Measurements from ENCODE around the gene MADD. TPM values are rescaled to one million over a fixed set of nuclear protein-coding genes. Genes with fewer than 3 reads are reported as not detected.

The MADD gene
- total and polyA plus RNA-seq, 4 donors, result 13.8 to 58.0 (median 31.9) TPM

DNA sequence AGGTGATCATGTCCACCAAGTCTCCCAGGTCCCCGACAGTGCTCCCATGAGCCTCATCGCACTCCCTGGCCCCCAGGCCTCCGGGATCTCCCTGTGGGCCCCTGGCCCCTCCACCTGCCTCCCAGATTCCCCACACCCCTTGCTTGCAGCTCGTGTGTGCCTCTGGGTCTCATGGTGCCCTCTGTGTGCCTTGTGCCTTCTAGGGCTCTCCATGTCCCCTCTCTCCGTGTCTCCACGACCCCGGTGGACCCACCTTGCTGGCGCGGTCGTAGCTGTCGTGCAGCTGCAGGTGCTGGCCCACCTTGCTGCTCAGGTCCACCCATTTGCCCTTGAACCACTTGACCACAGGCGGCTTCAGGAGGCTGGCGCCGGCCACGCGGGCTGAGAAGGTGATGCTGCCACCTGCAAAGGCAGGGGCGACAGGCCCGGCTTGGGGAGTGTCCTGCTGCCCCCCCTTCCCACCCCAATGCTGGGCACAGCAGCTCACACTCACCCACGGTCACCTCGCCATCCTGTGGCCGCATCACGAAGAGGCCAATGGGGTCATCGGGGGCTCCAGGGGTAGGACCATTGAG is 79.7 kb downstream of the MADD start:
- no peaks in the 10 kb centered on the region for H3K4me1 ChIP-seq (ENCODE audit: control insufficient read depth in 1 of 2, insufficient read depth in 2 of 2, low read length in 2 of 2)
- no peak overlapping the region for H3K4me3 ChIP-seq (ENCODE audit: low read length in 2 of 2)
- WGBS, 2 donors, result 94 to 95% methylated on average over 22 to 23 of the region's 23 CpGs
- H3K9me3 ChIP-seq (ENCODE audit: control insufficient read depth, low read length), result no peaks in the 10 kb centered on the region
- intact Hi-C loops (cut with DNase I), result loop anchor here (10.0 kb wide), 2 partner anchors 95 to 465 kb away; partner anchors contain the start of gene NR1H3 (in 1 of the 2)
- no peaks in the 10 kb centered on the region for H3K36me3 ChIP-seq (ENCODE audit: control insufficient read depth in 1 of 2, insufficient read depth in 2 of 2, low read length in 1 of 2)
- no peak overlapping the region for H3K27ac ChIP-seq (ENCODE audit: low read depth in 1 of 2, low read length in 2 of 2)
- ATAC-seq (ENCODE audit: low FRiP score) (no peak), DNase-seq (no peak)
- H3K27me3 ChIP-seq (ENCODE audit: control insufficient read depth in 1 of 2, insufficient read depth in 2 of 2, low read length in 1 of 2), result no peaks in the 10 kb centered on the region

- Histone ChIP-seq H3K4me1 (ENCODE audit: control insufficient read depth in 1 of 2, insufficient read depth in 2 of 2, low read length in 2 of 2) (no peaks in the 10 kb centered on the region), H3K27me3 (ENCODE audit: control insufficient read depth in 1 of 2, insufficient read depth in 2 of 2, low read length in 1 of 2) (no peaks in the 10 kb centered on the region), H3K4me3 (ENCODE audit: low read length in 2 of 2) (no peak overlapping the region), H3K9me3 (ENCODE audit: control insufficient read depth, low read length) (no peaks in the 10 kb centered on the region), H3K27ac (ENCODE audit: low read depth in 1 of 2, low read length in 2 of 2) (no peak overlapping the region), H3K36me3 (ENCODE audit: control insufficient read depth in 1 of 2, insufficient read depth in 2 of 2, low read length in 1 of 2) (no peaks in the 10 kb centered on the region)
- DNase-seq (no peak), ATAC-seq (ENCODE audit: low FRiP score) (no peak)
- intact Hi-C loops (cut with DNase I), result loop anchor here (10.0 kb wide), 2 partner anchors 96 to 466 kb away; partner anchors contain the start of gene NR1H3 (in 1 of the 2)
- WGBS, 2 donors, result 94 to 95% methylated on average over 9 of the region's 9 CpGs
Observed at GRCh38 chr11:47350315-47350714, 80.4 kb downstream of the MADD start.

DNA sequence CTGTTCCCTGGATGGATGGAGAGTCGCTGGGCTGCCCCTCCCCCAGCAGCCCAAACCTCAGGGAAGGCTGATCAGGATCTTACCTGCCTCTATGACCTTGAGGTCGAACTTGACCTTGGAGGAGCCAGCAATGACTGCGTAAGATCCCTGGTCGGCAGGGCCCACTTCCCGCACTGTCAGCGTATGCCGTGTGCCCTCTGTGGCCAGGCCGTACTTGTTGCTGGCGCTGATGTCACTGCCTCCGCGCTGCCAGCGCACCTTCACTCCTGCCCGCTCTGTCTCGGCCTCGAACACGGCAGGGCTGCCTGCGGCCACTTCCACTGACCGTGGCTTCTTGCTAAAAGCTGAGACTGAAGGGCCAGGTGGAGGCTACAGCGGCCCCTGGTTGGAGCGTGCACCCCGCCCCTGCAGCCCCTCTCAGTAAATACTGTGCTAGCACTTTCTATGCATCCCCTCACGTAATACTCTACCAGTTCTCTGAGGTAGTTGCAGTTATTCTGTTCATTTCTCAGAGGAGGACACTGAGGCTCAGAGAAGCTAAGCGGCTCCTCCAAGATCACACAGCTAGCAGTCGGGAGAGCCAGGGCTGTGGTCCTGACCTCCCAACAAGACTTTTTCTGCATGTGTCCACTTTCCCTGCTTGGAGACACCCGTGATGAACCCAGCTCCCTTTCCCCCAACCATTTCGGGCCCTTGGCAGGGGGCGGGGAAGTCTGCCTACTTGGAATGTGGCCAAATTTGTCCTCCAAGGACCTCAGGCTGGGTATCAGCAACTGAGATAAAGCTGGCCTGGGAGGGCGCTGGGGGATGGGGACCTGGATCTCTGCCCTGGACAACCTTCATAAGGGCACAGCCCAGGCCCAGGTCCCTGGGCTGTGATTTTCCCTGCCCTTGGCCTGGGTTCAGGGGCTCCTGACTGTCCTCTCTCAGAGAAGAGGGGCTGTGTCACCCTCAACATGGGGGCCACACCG is 81.5 kb downstream of the MADD start:
- Histone ChIP-seq H3K9me3 (ENCODE audit: control insufficient read depth, low read length) (no peaks in the 10 kb centered on the region), H3K4me3 (ENCODE audit: low read length in 2 of 2) (no peak overlapping the region), H3K27ac (ENCODE audit: low read depth in 1 of 2, low read length in 2 of 2) (no peak overlapping the region), H3K36me3 (ENCODE audit: control insufficient read depth in 1 of 2, insufficient read depth in 2 of 2, low read length in 1 of 2) (no peaks in the 10 kb centered on the region), H3K27me3 (ENCODE audit: control insufficient read depth in 1 of 2, insufficient read depth in 2 of 2, low read length in 1 of 2) (no peaks in the 10 kb centered on the region), H3K4me1 (ENCODE audit: control insufficient read depth in 1 of 2, insufficient read depth in 2 of 2, low read length in 2 of 2) (no peaks in the 10 kb centered on the region)
- intact Hi-C loops (cut with DNase I), result loop anchor here (10.0 kb wide), 2 partner anchors 97 to 467 kb away; partner anchors contain the start of gene NR1H3 (in 1 of the 2)
- no peak for ATAC-seq (ENCODE audit: low FRiP score)
- DNase-seq, result no peak
- 74 to 77% methylated on average over 29 of the region's 29 CpGs for whole genome bisulfite sequencing, 2 donors

DNA sequence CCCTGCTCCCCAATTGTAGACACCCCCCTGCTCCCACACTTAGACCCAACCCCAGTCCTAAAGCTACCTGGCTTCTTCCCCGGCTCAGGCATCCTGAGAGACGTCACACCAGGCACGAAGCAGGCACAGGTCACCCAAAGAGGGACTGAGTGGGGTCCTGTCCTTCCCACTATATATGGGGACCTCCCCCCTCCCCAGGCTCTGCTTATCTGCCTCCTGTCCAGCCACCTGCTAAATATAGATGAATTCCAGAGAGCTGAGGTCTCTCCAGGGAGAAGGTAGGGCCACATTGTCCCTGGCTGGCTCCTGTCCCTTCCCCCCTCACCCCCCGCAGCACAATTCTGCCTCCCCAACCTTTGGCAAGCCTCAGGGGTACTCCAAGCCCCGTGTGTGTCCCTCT is 82.6 kb downstream of the MADD start, which contains the start of gene MYBPC3:
TSS of gene MYBPC3 (minus strand) at position 147 of the 400 bp plus-strand sequence. CDS start at position 92, 55 bp downstream.
- no peak for ATAC-seq (ENCODE audit: low FRiP score)
- Histone ChIP-seq H3K9me3 (ENCODE audit: control insufficient read depth, low read length) (no peaks in the 10 kb centered on the region), H3K27me3 (ENCODE audit: control insufficient read depth in 1 of 2, insufficient read depth in 2 of 2, low read length in 1 of 2) (no peaks in the 10 kb centered on the region), H3K4me3 (ENCODE audit: low read length in 2 of 2) (no peak within 1 kb of the TSS), H3K27ac (ENCODE audit: low read depth in 1 of 2, low read length in 2 of 2) (no peak within 1 kb of the TSS), H3K36me3 (ENCODE audit: control insufficient read depth in 1 of 2, insufficient read depth in 2 of 2, low read length in 1 of 2) (no peaks in the 10 kb centered on the region), H3K4me1 (ENCODE audit: control insufficient read depth in 1 of 2, insufficient read depth in 2 of 2, low read length in 2 of 2) (no peaks in the 10 kb centered on the region)
- intact Hi-C loops (cut with DNase I), result loop anchor here (10.0 kb wide), 2 partner anchors 98 to 468 kb away; partner anchors contain the start of gene NR1H3 (in 1 of the 2)
- no peak for DNase-seq
- WGBS, 2 donors, result 63 to 67% methylated on average over 5 of the region's 5 CpGs

DNA sequence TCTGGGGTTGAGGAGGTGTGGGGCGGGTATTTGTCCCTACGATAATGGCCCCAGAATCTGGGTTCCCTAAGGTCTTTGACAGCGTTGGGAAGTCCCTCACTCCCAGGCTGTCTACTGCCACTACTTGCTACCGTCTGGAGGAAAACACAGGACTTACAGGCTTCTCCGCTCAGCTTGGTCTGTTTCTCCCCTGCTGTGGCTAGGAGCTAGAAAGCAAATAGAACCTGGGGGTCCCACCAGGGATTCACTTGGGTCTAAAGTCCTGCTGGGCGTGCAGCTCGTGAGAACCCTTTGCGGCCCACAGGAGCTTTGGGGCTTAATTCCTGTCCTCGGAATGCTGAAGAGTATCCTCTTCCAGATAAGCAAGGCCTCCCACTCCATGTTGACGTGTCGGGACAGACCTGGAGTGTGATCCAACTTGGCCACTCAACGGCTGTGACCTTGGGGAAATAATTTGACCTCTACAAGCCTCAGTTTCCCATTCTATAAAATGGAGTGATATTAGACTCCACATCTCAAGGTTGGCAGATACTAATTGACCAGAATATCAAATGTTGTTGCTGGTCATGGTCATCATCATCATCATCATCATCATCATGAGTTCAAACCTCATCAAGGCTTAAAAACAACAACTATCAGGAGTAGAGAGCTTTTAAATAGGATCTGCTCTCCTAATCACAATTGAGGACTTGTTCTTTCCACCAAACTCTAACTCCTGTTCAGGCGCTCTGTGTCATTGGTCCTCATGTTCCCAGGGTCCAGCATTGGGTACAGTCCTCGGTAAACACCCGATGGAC is 84.2 kb downstream of the MADD start:
- Histone ChIP-seq H3K4me3 (ENCODE audit: low read length in 2 of 2) (no peak overlapping the region), H3K36me3 (ENCODE audit: control insufficient read depth in 1 of 2, insufficient read depth in 2 of 2, low read length in 1 of 2) (no peaks in the 10 kb centered on the region), H3K27me3 (ENCODE audit: control insufficient read depth in 1 of 2, insufficient read depth in 2 of 2, low read length in 1 of 2) (no peaks in the 10 kb centered on the region), H3K4me1 (ENCODE audit: control insufficient read depth in 1 of 2, insufficient read depth in 2 of 2, low read length in 2 of 2) (no peaks in the 10 kb centered on the region), H3K27ac (ENCODE audit: low read depth in 1 of 2, low read length in 2 of 2) (no peak overlapping the region), H3K9me3 (ENCODE audit: control insufficient read depth, low read length) (no peaks in the 10 kb centered on the region)
- DNase-seq (no peak), ATAC-seq (ENCODE audit: low FRiP score) (no peak)
- 90 to 91% methylated on average over 15 of the region's 15 CpGs for WGBS, 2 donors
- intact Hi-C loops (cut with DNase I), result loop anchor here (2.0 to 10.0 kb wide), 4 partner anchors 99 to 469 kb away; partner anchors contain the start of genes ARFGAP2 (in 1 of the 2) and NR1H3 (in 1 of the 2)

- no peaks in the 10 kb centered on the region for H3K36me3 ChIP-seq (ENCODE audit: control insufficient read depth in 1 of 2, insufficient read depth in 2 of 2, low read length in 1 of 2)
- H3K9me3 ChIP-seq (ENCODE audit: control insufficient read depth, low read length), result no peaks in the 10 kb centered on the region
- no peak overlapping the region for H3K27ac ChIP-seq (ENCODE audit: low read depth in 1 of 2, low read length in 2 of 2)
- intact Hi-C loops (cut with DNase I), result loop anchor here (2.0 to 10.0 kb wide), 7 partner anchors 100 to 470 kb away; partner anchors contain the start of genes ARFGAP2 (in 2 of the 2) and NR1H3 (in 1 of the 2)
- H3K4me1 ChIP-seq (ENCODE audit: control insufficient read depth in 1 of 2, insufficient read depth in 2 of 2, low read length in 2 of 2), result no peaks in the 10 kb centered on the region
- 11 to 14% methylated on average over 14 to 32 of the region's 32 CpGs for WGBS, 2 donors
- peak overlapping the region; percentile 24 for H3K4me3 ChIP-seq (ENCODE audit: low read length in 2 of 2)
- no peak for ATAC-seq (ENCODE audit: low FRiP score)
- DNase-seq, result no peak
- H3K27me3 ChIP-seq (ENCODE audit: control insufficient read depth in 1 of 2, insufficient read depth in 2 of 2, low read length in 1 of 2), result no peaks in the 10 kb centered on the region
Observed at GRCh38 chr11:47354913-47355282, 85.0 kb downstream of the MADD start.

- intact Hi-C loops (cut with DNase I), result loop anchor here (2.0 to 10.0 kb wide), 7 partner anchors 101 to 471 kb away; partner anchors contain the start of genes ARFGAP2 (in 2 of the 2) and NR1H3 (in 1 of the 2)
- H3K4me1 ChIP-seq (ENCODE audit: control insufficient read depth in 1 of 2, insufficient read depth in 2 of 2, low read length in 2 of 2), result no peaks in the 10 kb centered on the region
- H3K27me3 ChIP-seq (ENCODE audit: control insufficient read depth in 1 of 2, insufficient read depth in 2 of 2, low read length in 1 of 2), result no peaks in the 10 kb centered on the region
- no peak overlapping the region for H3K27ac ChIP-seq (ENCODE audit: low read depth in 1 of 2, low read length in 2 of 2)
- ATAC-seq (ENCODE audit: low FRiP score) (peak; percentile 80), DNase-seq (peak; percentile 93 to 98)
- WGBS, 2 donors, result 26 to 28% methylated on average over 30 to 47 of the region's 47 CpGs
- no peaks in the 10 kb centered on the region for H3K36me3 ChIP-seq (ENCODE audit: control insufficient read depth in 1 of 2, insufficient read depth in 2 of 2, low read length in 1 of 2)
- no peaks in the 10 kb centered on the region for H3K9me3 ChIP-seq (ENCODE audit: control insufficient read depth, low read length)
- H3K4me3 ChIP-seq (ENCODE audit: low read length in 2 of 2), result peak overlapping the region; percentile 24
Observed at GRCh38 chr11:47355283-47356128, 85.6 kb downstream of the MADD start.

Data from aorta (tissue), 5 donors.